Ammon's horn (tissue), 1 donor: ENCODE measurements around the gene FAM149B1.

ENCODE experiments used
- DNase-seq: peaks from one replicate; pipeline ENCODE4 v3.0.0-alpha.2; 2016; ENCODE audit warnings: low spot score

Gene FAM149B1

DNA sequence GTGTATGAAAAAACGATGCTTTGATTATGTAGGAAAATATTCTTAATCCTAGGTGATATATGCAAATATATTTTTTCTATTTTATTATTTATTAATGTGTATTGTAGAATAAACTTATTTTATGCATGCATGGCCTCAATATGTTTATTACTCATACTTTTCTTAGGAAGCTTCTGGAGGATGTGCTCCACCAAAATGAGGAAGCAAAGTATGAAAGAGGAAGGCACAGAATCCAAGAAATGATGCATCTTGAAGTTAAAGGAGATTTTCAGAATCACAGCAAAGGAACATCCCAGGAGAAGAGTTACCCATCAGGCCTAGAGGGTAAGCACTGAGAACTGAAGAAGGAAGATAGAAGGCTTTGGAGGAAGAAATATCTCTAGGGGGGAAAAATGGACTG is 119.5 kb downstream of the FAM149B1 start:
- no peak for DNase-seq

GRCh38 chr10:73289958-73290357 is 122.0 kb downstream of the FAM149B1 start:
- DNase-seq = no peak

GRCh38 chr10:73293461-73293860 is 125.5 kb downstream of the FAM149B1 start:
- DNase-seq = no peak
